Panc1 (cell line): Measurements from ENCODE around the gene MTMR2. TPM values are rescaled to one million over a fixed set of nuclear protein-coding genes. Genes with fewer than 3 reads are reported as not detected.

Experiments
- ATAC-seq: fragments of 200-7000 bp; cut with Tn5 transposase; 2 replicates; pipeline ENCODE4 v1.9.1; 2020; ENCODE audit warnings: mild to moderate bottlenecking, moderate library complexity
- BruUV-seq: library from RNA; stranded (reverse); fragments of 400-500 nt; replicated peaks from 2 replicates; lab custom pipeline; 2021; lab: Mats Ljungman, UMichigan
- CTCF ChIA-PET: fragments of 300-600 bp; sonication (Branson Sonifier 250); formaldehyde crosslinking; loops from one replicate; lab custom pipeline; 2022; ENCODE audit warnings: antibody characterized with exemption; lab: Charles Lee
- POLR2A ChIA-PET: fragments of 300-600 bp; sonication (Branson Sonifier 250); formaldehyde crosslinking; loops from one replicate; lab custom pipeline; 2022; ENCODE audit warnings: antibody characterized with exemption; lab: Charles Lee
- DNase-seq: peaks from one replicate; pipeline ENCODE4 v3.0.0-alpha.2; 2010; ENCODE audit warnings: low read depth, low spot score
- H3K27ac ChIP-seq: 2 replicates; pipeline ENCODE4 v1.5.1; 2011; ENCODE audit warnings: mild to moderate bottlenecking, low read length, inconsistent platforms
- H3K27me3 ChIP-seq: fragments of 200-500 bp; sonication (Bioruptor generic); 2 replicates; pipeline ENCODE4 v1.6.0; 2014; ENCODE audit warnings: low read length, inconsistent platforms; ENCODE audit not compliant: control insufficient read depth, insufficient read depth
- H3K36me3 ChIP-seq: fragments of 200-500 bp; sonication (Bioruptor generic); 2 replicates; pipeline ENCODE4 v1.5.1; 2014; ENCODE audit warnings: inconsistent platforms, mild to moderate bottlenecking, low read length, moderate library complexity; ENCODE audit not compliant: control insufficient read depth, insufficient read depth
- H3K4me1 ChIP-seq: 2 replicates; pipeline ENCODE4 v1.5.1; 2011; ENCODE audit warnings: inconsistent platforms, mild to moderate bottlenecking, low read length, moderate library complexity; ENCODE audit not compliant: control insufficient read depth, insufficient read depth
- H3K4me3 ChIP-seq, 2 experiments: 2 replicates each; pipeline ENCODE4 v1.5.1; 2011 to 2012; ENCODE audit warnings: low read depth in 2 of 2, low read length in 2 of 2, mild to moderate bottlenecking in 2 of 2, inconsistent platforms in 1 of 2, moderate library complexity in 1 of 2
- H3K9me3 ChIP-seq: fragments of 200-500 bp; sonication (Bioruptor generic); 2 replicates; pipeline ENCODE4 v1.5.1; 2014; ENCODE audit warnings: low read depth, mild to moderate bottlenecking, inconsistent platforms, low read length, moderate library complexity; ENCODE audit not compliant: control insufficient read depth, insufficient read depth
- CTCF ChIP-seq: fragments of 450-650 bp; IDR thresholded peaks from 2 replicates; pipeline ENCODE4 v1.5.1; 2017; ENCODE audit warnings: mild to moderate bottlenecking
- POLR2AphosphoS5 ChIP-seq: IDR thresholded peaks from 2 replicates; pipeline ENCODE4 v1.6.1; 2012; ENCODE audit warnings: mild to moderate bottlenecking, low read depth, low read length, moderate library complexity
- REST ChIP-seq, 2 experiments: IDR thresholded peaks; 2 replicates each; pipeline ENCODE4 v1.6.1; 2011 to 2012; ENCODE audit warnings: low read depth in 2 of 2, control low read depth in 1 of 2, low read length in 1 of 2, mild to moderate bottlenecking in 1 of 2, moderate library complexity in 1 of 2; ENCODE audit not compliant: insufficient read depth in 1 of 2
- SIN3A ChIP-seq: IDR thresholded peaks from 2 replicates; pipeline ENCODE4 v1.6.1; 2012; ENCODE audit warnings: low read depth, mild to moderate bottlenecking, low read length, moderate library complexity, borderline replicate concordance; ENCODE audit not compliant: insufficient read depth
- TCF7L2 ChIP-seq: IDR thresholded peaks from 2 replicates; pipeline ENCODE4 v1.6.1; 2011; ENCODE audit warnings: mild to moderate bottlenecking, low read depth, low read length, inconsistent platforms
- in situ Hi-C: cut with HindIII; loops from 2 replicates; pipeline ENCODE4 v1.10.0; 2016; ENCODE audit warnings: low sequenced_read_pairs, low pct_unique_long_range_greater_than_20kb
- intact Hi-C: fragments of 100-400 bp; cut with micrococcal nuclease; formaldehyde crosslinking; loops from one replicate; pipeline ENCODE4 v1.10.0; 2022; ENCODE audit not compliant: unreplicated experiment
- total RNA-seq: library from RNA; stranded (reverse); gene quantifications from one replicate; pipeline ENCODE4 v1.2.1, GENCODE V29; 2021; ENCODE audit not compliant: unreplicated experiment

MTMR2 gene
- total RNA-seq, 1 experiment from 2014 or later, result 44.8 TPM

GRCh38 chr11:95805869-95806268, 118.0 kb downstream of the MTMR2 start:
- ChIA-PET POLR2A (no interaction called here), CTCF (no interaction called here)
- H3K4me1 ChIP-seq, result no peaks in the 10 kb centered on the region
- no TSS peak for BruUV-seq
- DNase-seq (no peak), ATAC-seq (no peak)
- H3K4me3 ChIP-seq, result no peak overlapping the region
- TF ChIP-seq CTCF (no peak), TCF7L2 (no peak), SIN3A (no peak), POLR2AphosphoS5 (no peak), REST (IDR thresholded peaks at IDR 0.05; ENCODE audit: insufficient read depth in 1 of 2, low read depth in 2 of 2, low read length in 1 of 2) (no peak)
- H3K9me3 ChIP-seq, result no peaks in the 10 kb centered on the region
- in situ Hi-C loops (no loop called here), intact Hi-C loops (no loop called here)
- no peak overlapping the region for H3K27ac ChIP-seq
- peaks cover 2% of the 10 kb centered on the region; the same call in 1 of the 2 replicates for H3K36me3 ChIP-seq
- H3K27me3 ChIP-seq, result no peaks in the 10 kb centered on the region

- no peaks in the 10 kb centered on the region for H3K9me3 ChIP-seq
- in situ Hi-C loops (no loop called here), intact Hi-C loops (no loop called here)
- no peak overlapping the region for H3K4me3 ChIP-seq
- ATAC-seq, result no peak
- peaks cover 5% of the 10 kb centered on the region; the same call in 1 of the 2 replicates for H3K36me3 ChIP-seq
- BruUV-seq, result no TSS peak
- no peak for TF ChIP-seq CTCF
- no peak for DNase-seq
- ChIA-PET POLR2A (interaction anchor here (0.6 kb wide), 1 partner anchor 89 kb away, joined by 3 read pairs; no protein-coding TSS in a partner anchor), CTCF (no interaction called here)
- H3K27ac ChIP-seq, result no peak overlapping the region
- no peaks in the 10 kb centered on the region for H3K27me3 ChIP-seq
- H3K4me1 ChIP-seq, result no peaks in the 10 kb centered on the region
Observed at GRCh38 chr11:95803973-95804372, 119.9 kb downstream of the MTMR2 start.
